ENCODE data around the gene DOC2B.
"Not testable (repeated sequence)": the region's sequence is repeated elsewhere in the genome, so short reads cannot be mapped to it uniquely, and the experiment has no call there.

Gene DOC2B

GRCh38 chr17:146983-147761 lies 34.3 kb downstream of the DOC2B start:
- no peak for DNase-seq (ENCODE audit: low read depth in 3 of 3)

GRCh38 chr17:146546-146945 lies 34.9 kb downstream of the DOC2B start:
- no peak for DNase-seq (ENCODE audit: low read depth in 3 of 3)

GRCh38 chr17:145671-146541 lies 35.5 kb downstream of the DOC2B start:
- no peak for DNase-seq (ENCODE audit: low read depth in 3 of 3)

GRCh38 chr17:144936-145670 lies 36.3 kb downstream of the DOC2B start:
- no peak for DNase-seq (ENCODE audit: low read depth in 3 of 3)

- DNase-seq (ENCODE audit: low read depth in 3 of 3): peak; percentile 75 to 80 (median 77)
Measured at GRCh38 chr17:143785-144281, 37.6 kb downstream of the DOC2B start.

- DNase-seq (ENCODE audit: low read depth in 3 of 3): no peak
Measured at GRCh38 chr17:142876-143784, 38.3 kb downstream of the DOC2B start.

- no peak for DNase-seq (ENCODE audit: low read depth in 3 of 3)
Measured at GRCh38 chr17:142102-142661, 39.3 kb downstream of the DOC2B start.

- not testable (repeated sequence) for DNase-seq (ENCODE audit: low read depth in 3 of 3)
Measured at GRCh38 chr17:139401-140205, 41.8 kb downstream of the DOC2B start.

- DNase-seq (ENCODE audit: low read depth in 3 of 3): not testable (repeated sequence)
Measured at GRCh38 chr17:137166-137807, 44.2 kb downstream of the DOC2B start, which contains the start of gene SCGB1C2. Gene SCGB1C2, plus strand, starts transcription at chr17:137569. Its CDS starts 22 bp downstream, at chr17:137591.

- DNase-seq (ENCODE audit: low read depth in 3 of 3): peak; percentile 54 to 65 (median 64)
Measured at GRCh38 chr17:136531-136930, 44.9 kb downstream of the DOC2B start.

- not testable (repeated sequence) for DNase-seq (ENCODE audit: low read depth in 3 of 3)
Measured at GRCh38 chr17:135895-136294, 45.6 kb downstream of the DOC2B start.

GRCh38 chr17:135022-135421 lies 46.4 kb downstream of the DOC2B start:
- not testable (repeated sequence) for DNase-seq (ENCODE audit: low read depth in 3 of 3)

- not testable (repeated sequence) for DNase-seq (ENCODE audit: low read depth in 3 of 3)
Measured at GRCh38 chr17:134332-134785, 47.1 kb downstream of the DOC2B start.

GRCh38 chr17:133932-134331 lies 47.5 kb downstream of the DOC2B start:
- DNase-seq (ENCODE audit: low read depth in 3 of 3): not testable (repeated sequence)

GRCh38 chr17:118339-118917 lies 63.0 kb downstream of the DOC2B start:
- DNase-seq (ENCODE audit: low read depth in 3 of 3): peak in 1 of 3 experiments; percentile 55

- not testable (repeated sequence) for DNase-seq (ENCODE audit: low read depth in 3 of 3)
Measured at GRCh38 chr17:113111-113510, 68.3 kb downstream of the DOC2B start.
